PC-3 (cell line): ENCODE measurements around the gene NRDC.

ENCODE experiments used
- EZH2 ChIP-seq: fragments of 300-600 bp; sonication (generic); IDR thresholded peaks from one replicate; pipeline ENCODE4 v1.6.1; 2017; ENCODE audit warnings: antibody characterized with exemption, mild to moderate bottlenecking, low read length; ENCODE audit not compliant: unreplicated experiment
- EZH2phosphoT487 ChIP-seq: fragments of 300-600 bp; sonication (generic); IDR thresholded peaks from 2 replicates; pipeline ENCODE4 v1.6.1; 2018; ENCODE audit warnings: mild to moderate bottlenecking, antibody characterized with exemption, low read length, borderline replicate concordance
- TF ChIP-seq, protein P1 (sequence below): fragments of 300-600 bp; sonication (generic); conservative IDR thresholded peaks from 2 replicates; pipeline ENCODE4 v1.5.1; 2017; ENCODE audit warnings: antibody characterized with exemption, low read depth, mild to moderate bottlenecking, low read length

- TF ChIP-seq, protein P1, sequence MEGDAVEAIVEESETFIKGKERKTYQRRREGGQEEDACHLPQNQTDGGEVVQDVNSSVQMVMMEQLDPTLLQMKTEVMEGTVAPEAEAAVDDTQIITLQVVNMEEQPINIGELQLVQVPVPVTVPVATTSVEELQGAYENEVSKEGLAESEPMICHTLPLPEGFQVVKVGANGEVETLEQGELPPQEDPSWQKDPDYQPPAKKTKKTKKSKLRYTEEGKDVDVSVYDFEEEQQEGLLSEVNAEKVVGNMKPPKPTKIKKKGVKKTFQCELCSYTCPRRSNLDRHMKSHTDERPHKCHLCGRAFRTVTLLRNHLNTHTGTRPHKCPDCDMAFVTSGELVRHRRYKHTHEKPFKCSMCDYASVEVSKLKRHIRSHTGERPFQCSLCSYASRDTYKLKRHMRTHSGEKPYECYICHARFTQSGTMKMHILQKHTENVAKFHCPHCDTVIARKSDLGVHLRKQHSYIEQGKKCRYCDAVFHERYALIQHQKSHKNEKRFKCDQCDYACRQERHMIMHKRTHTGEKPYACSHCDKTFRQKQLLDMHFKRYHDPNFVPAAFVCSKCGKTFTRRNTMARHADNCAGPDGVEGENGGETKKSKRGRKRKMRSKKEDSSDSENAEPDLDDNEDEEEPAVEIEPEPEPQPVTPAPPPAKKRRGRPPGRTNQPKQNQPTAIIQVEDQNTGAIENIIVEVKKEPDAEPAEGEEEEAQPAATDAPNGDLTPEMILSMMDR = no peak
- TF ChIP-seq EZH2 = no peak
- no peak for TF ChIP-seq EZH2phosphoT487
These were observed 64.0 kb downstream of the NRDC start for GRCh38 chr1:51814513-51814912.
